T-helper 2 cell treated with Interferon-gamma antibody and Interleukin-4, amounts not matched to agents 100 ng/mL and 5 ng/mL, for 36 hours (primary cell): ENCODE results near the gene PRLR. TPM values are rescaled to one million over a fixed set of nuclear protein-coding genes. Genes with fewer than 3 reads are reported as not detected.
"Not testable (repeated sequence)": the region's sequence is repeated elsewhere in the genome, so short reads cannot be mapped to it uniquely, and the experiment has no call there.

Experiments
- intact Hi-C: fragments of 100-400 bp; cut with micrococcal nuclease; formaldehyde crosslinking; loops from one replicate; pipeline ENCODE4 v1.15.1; 2023
- total RNA-seq: library from RNA; stranded (reverse); gene quantifications from 2 replicates; pipeline ENCODE4 v1.2.3, GENCODE V29; 2022

The PRLR gene
- total RNA-seq, 1 donor from 2014 or later = not detected

DNA sequence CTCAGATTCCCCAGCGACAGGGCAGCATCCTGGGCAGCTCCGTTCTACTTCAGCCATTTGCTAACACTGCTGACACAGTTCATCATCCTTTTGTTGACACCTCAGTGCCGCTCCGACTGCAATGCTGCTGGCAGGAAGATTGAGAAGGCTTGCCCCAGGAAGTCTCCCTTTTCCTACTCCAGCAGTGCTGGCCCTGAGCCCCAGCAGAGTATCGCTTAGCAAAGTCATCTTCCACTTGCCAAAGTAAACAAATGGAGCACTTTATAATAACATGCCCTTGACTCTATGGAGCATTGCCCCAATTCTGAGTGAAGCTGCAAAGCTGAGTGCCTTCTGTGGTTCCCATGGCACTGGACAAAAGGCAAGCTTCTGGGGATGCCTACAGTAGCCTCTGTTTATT, 32.2 kb downstream of the PRLR start:
- intact Hi-C loops = no loop called here

DNA sequence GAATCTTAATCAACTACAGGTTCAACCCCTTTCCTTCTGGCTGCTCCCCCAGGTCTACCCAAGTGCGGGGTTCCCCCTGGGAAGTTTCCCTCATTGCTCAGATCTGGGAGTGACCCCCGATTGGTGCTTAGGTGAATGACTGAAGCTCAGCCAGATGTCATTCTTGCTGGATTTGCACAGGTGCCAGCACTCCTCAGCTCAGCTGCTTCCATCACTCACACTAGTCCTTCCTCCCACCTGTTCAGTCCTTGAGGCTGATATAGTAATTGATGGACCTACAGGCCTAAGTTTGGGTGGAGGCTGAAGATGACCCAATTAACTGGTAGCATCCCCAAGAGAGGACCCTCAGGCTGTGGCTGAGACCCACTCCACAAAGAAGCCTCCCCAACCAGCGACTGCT, 32.9 kb downstream of the PRLR start:
- intact Hi-C loops = no loop called here

DNA sequence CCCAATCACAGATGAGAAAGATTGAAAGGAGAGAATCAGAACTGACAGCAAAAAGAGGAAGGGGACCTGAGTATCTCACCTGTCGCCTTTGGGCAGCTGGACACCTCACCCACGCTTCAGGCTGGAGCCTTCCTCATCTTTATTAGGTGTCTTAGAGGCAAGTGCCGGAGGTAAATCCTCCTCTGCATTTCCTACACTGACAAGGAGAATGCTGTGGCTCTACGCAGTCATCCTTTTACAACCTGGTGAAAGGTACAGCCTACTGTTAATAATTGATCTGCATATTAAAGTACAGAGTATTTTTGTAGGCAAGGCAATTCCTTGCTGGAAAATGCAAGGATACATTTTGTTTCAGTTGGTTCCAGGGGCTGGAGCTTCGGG, 34.8 kb downstream of the PRLR start:
- intact Hi-C loops = no loop called here

DNA sequence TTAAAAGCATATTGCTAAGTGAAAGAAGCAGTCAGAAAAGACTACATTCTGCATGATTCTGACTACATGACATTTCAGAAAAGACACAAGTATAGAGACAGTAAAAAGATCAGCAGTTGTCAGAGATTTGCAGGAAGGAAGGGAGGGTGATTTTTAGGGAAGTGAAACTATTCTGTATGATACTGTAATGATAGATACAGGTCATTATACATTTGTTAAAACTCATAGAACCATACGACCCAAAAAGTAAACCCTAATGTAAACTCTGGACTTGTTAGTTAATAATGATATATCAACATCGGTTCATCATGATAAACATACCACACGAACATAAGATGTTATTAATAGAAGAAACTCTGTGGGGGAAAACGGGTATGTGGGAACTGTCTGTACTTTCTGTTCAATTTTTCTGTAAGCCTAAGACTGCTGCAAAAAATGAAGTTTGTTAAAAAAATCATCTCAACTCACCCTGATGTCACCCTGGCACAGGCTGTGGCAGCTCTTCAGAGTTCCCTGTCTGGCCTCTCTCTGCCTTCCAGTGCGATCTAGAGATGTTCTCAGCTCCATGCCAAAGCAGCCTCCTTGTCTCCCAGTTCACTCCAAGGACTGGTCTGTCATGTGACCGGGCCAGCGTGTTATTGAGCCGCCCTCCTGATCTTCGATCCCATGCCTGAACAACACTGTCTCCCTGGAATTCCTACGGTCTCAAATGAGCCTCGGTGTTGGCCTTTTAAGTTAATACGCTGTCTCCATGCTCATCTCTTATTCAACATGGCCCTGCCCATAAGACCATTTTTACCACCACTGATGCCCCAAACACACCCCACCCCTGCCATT, 35.4 kb downstream of the PRLR start:
- intact Hi-C loops = no loop called here

DNA sequence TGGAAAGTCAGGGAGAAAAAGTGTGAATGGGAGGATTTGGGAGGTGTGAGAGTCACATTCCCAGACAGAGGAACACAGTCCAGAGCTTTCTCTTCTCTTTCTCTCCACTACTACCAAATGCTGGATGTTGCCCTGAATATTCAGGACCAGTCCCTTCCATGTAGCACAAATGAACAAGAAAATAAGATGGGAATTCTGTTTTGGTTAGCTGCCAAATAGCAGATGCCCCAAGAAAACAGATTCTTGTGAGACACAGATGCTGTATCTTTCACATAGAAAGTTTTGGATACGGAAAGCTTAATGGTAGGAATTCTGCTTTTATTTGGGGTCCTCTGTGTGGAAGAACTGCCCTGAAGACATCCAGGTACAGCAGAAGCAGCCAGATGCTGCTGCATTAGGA, 37.8 kb downstream of the PRLR start:
- intact Hi-C loops = no loop called here

DNA sequence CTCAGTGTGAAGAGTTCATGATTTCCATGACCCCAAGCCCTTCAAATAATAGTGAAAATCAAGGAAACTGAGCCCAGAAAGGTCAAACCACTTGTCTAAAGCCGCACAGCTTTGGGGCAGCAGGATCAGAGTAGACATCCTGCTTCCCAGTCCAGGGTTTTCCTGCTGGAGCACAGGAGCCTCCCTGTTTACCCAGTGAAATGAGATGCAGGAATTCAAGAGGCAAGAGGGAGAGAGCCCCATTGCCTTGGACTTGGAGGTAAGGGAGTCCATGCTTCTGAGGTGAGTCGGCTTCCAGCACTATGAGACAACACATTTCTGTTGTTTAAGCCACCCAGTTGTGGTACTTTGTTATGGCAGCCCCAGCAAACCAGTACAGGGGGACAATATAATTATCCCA, 40.5 kb downstream of the PRLR start:
- intact Hi-C loops = not testable (repeated sequence)

DNA sequence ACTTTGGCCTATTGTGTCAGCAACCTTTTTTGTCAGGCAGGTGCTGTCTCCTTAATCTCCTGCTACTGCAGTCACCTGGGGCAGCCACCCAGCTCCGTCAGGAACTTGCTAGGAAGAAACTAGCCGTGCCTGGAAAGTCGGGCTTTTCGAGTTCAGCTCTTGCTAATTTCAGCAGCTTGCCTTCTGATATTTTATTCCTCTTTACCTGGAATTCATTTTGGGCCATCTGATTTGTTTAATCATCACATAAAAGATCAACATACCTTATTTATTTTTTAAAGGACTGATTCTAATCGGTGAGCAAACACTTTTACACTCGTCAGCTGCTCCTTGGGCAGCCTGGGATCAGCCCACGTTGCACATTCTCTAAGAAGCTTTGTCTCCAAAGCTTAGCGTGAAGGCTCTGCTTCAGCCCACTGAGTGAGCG, 42.2 kb downstream of the PRLR start:
- intact Hi-C loops = no loop called here

DNA sequence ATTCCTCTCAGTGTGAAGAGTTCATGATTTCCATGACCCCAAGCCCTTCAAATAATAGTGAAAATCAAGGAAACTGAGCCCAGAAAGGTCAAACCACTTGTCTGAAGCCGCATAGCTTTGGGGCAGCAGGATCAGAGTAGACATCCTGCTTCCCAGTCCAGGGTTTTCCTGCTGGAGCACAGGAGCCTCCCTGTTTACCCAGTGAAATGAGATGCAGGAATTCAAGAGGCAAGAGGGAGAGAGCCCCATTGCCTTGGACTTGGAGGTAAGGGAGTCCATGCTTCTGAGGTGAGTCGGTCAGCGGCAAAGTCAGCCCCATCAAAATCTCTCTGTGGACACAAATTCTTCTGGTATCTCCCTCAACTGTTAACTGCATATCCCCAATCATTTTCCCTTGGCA, 42.7 kb downstream of the PRLR start:
- intact Hi-C loops = not testable (repeated sequence)

DNA sequence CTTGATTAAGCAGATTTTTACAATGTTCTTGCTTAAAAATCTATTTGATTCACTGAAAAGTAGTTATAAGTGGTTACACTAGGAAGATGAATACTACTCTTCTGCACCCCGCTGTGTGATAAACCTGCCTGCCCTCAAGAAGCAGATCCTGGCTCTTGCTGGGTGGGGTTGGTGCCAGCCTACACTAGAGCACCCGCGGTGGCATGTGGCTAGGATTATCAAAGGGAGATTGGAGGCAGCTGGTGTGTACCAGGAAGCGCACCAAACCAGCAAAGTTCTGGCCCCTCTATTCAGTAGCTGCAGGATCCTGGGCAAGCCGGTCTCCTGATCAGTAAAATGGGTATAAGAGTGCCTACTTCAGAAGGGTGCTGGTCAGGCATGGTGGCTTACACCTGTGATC, 43.5 kb downstream of the PRLR start:
- intact Hi-C loops = no loop called here

DNA sequence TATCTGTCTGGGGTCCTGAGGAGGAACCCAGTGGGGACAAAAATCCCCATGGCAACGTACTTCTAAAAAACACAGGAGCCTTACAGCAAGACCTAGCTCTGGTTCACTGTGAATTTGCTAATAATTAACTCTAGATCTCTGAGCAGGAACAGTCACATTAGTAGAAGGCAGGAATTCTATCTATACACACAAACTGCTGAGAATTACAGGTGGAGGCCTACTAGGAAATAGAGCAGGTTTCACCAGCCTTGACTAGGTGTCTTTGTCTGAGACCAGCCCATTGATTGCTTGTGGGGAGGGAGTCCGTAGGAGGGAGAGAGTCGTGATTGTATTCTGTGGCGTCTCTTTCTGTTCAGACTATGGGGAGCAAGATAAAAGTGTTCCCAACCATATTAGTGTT, 44.8 kb downstream of the PRLR start:
- intact Hi-C loops = no loop called here

DNA sequence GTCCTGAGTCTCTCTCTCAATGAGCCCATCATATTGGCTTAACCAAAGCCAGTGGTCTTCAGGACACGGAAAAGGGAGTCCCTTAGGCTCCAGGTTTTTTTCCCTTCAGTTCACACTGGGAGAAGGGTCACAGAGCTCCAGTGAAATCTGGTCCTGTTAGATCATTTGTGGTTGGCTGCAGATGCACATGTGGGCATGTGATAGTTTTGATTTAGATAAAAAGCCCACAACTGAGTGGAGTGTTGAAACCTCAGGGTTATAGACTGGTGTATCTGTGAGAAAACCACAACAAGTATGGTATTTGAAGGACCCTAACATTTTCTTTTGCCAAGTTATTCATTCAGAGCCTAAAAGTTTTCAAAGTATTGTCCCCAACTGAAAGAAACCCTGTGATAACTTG, 46.7 kb downstream of the PRLR start:
- intact Hi-C loops = loop anchor here (1.0 kb wide), 1 partner anchor 94 kb away; no protein-coding TSS in a partner anchor

DNA sequence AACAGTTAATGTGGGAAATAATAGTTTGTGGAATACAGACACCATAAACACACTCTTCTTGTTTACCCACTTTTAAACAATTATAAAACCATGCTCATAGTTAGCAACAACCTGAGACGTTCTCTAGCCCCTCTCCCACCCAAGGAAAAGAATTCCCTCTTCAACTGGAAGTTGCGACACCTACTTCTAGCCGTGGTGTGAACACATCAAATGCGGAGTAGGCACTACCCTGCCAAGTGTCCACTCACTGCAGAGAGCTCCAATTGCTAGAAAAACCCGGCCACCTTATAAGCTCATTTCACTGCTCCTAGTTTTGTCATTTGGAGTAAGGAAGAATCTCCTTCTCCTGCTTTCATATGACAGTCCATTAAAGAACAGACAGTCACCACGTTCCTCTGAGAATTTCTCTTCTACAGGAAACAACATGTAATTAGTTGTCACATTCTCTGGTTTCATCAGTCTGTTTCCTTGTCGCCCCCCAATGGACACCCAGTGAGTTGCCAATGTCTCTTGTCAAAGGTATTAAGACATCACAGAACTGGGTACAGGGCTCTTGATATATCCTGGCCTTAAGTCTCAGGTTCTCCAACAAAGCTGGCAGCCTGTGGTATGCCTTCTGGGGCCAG, 47.3 kb downstream of the PRLR start:
- intact Hi-C loops = loop anchor here (1.0 kb wide), 1 partner anchor 94 kb away; no protein-coding TSS in a partner anchor

DNA sequence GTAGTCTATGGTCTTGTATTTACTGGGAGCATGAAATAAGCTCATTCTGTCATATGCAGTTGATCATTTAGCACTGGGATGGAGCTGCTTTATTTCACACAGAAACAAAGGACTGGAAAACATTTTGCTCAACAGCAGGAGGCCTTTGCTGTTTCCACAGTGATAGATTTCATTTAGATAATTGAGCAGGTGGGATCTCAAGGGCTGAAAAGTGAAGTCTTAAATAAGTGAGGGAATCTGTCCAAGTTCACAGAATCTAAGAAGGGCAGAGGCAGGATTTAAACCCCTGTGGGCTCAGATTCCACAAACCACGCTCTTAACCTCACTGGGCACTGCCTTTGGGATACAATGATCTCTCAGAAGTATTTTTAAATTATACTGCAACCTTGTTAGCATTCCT, 47.8 kb downstream of the PRLR start:
- intact Hi-C loops = no loop called here

DNA sequence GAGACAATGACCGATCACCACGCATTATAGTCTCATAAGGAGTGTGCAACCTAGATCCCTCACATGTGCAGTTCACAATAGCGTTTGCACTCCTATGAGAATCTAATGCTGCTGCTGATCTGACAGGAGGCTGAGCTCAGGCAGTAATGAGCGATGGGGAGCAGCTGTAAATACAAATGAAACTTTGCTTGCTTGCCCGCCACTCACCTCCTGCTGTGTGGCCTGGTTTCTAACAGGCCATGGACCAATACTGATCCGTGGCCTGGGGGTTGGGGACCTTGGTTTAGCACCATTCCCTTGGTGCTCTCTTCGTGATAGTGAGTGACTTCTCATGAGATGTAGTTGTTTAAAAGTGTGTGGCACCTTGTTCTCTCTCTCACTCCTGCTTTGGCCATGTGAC, 50.2 kb downstream of the PRLR start:
- intact Hi-C loops = no loop called here

DNA sequence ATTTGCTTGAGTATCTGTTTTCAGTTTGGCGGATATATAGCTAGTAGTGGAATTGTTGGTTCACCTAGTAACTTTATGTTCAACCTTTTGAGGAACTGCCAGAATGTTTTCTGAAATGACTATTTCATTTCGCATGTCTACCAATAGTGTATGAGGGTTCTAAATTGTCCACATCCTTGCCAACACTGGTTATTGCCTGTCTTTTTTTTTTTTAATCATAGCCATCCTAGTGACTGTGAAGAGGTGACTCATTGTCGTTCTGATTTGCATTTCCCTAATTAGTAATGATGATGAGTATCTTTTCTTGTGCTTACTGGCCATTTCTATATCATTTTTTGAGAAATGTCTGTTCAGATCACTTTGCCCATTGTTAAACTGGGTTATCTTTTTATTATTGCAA, 52.5 kb downstream of the PRLR start:
- intact Hi-C loops = no loop called here

DNA sequence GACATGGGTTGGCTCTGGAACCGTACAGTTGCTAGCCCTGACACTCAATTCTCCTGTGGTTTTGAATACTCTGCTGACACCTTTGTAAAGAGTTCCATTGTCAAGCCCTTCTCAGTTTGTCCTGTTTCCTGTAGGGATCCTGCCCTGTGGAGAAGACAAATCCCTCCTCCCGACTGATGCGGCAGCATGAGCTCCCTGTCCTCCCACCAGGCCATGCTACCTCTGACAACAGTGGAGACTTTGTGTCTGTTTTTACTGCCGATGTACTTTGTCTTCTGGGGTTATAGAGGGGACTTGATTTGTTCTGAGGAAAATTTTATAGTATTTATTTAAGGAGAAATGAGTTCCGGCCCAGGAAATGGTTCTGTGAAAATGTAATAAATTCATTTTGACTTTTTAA, 57.8 kb downstream of the PRLR start:
- intact Hi-C loops = no loop called here

DNA sequence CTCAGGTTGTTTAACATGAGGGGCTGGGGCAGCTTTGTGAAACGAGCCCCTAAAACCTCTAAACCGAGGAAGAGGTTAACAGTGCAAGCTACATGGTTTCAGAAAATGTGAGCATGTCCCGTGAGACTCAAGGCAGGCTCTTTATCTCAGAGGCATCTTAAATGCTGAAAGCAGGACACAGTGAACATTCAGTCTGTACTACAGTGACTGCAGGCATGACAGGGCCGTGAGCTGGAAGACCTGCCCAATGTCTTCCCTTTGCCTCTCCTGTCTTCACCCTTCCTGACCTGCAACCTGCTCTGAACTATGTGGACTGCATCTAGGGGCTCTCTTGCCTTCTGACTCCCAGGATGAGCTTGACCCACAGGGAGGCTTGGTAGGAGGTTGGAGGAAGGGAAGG, 58.3 kb downstream of the PRLR start:
- intact Hi-C loops = no loop called here

DNA sequence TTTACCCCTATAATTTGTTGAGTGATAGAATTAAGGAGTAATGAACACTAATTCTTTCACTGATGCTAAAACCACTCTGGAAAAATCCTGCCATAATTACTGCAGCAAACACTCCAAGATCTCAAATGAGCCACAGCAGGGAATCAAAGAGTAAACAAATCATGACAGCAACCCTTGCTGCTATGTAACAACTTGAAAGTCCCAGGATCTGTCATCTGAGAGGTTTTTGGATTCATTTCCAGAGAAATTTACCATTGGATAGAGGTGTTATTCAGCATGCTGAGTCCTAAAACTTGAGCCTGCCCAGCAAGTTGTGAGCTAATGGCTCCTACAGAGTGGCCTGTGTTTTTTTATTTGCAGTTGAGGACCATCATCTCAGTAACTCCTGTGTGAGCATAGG, 59.2 kb downstream of the PRLR start:
- intact Hi-C loops = no loop called here

DNA sequence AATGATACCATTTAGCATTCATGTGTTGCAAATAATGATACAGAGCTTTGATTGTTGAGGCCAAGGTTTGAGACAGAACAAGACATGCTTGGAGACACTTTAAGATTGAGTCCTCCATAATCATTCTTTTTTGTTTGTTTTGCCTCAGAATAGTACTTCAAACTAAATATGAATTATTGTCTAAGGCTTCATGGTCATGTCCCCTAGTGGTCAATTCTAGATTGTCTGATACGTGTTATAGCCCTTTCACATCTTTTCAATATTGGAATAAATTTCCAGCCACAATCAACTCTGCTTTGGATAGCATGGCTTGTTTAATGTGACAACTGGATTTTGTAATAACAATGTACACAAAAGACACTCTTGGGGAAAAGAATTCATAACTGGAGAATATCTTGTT, 64.2 kb downstream of the PRLR start:
- intact Hi-C loops = no loop called here

DNA sequence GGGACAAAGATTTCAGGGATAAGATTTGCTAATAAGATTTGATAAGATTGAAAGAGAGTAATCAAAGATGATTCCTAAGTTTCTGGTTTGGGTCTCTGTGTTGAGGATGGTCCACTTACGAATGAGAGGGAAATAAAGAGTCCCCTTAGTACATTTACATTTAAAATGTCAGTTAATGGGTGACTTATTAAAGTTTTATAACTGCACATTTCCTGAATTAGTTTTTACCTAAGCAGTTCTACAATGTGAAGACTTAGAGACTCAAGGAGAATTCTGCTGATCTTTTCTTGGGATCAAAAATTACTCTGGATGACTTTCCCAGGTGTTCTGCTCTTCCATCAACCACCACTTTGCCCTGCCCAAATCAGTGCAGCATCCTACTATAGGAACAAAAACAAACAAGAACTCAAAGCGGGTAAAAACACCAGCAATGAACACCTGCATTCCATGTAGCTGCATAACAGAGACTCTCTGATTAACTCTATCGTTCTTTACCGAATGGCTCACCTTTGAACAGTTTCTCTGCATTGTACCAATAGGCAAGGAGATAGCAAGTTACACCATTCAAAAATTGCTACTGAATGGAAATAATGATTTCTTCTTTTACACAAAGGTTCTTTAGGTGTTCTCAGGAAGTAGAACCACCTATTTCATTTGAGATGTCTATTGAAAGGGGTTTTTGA, 65.3 kb downstream of the PRLR start:
- intact Hi-C loops = no loop called here

DNA sequence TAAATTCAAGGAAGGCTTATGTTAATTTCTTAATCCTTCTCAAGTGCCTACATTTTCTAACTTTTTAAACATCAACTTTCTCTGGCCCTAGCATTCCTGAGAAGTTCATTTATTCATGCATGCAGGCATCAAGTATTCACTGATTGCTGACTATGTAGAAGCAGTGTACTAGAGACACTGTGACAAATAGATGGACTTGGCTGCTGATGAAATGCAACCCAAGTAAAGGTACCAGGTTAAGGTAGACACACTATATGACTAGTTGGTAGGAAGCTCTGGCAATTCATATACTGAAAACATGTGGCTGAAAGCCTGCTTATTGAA, 66.6 kb downstream of the PRLR start:
- intact Hi-C loops = no loop called here

DNA sequence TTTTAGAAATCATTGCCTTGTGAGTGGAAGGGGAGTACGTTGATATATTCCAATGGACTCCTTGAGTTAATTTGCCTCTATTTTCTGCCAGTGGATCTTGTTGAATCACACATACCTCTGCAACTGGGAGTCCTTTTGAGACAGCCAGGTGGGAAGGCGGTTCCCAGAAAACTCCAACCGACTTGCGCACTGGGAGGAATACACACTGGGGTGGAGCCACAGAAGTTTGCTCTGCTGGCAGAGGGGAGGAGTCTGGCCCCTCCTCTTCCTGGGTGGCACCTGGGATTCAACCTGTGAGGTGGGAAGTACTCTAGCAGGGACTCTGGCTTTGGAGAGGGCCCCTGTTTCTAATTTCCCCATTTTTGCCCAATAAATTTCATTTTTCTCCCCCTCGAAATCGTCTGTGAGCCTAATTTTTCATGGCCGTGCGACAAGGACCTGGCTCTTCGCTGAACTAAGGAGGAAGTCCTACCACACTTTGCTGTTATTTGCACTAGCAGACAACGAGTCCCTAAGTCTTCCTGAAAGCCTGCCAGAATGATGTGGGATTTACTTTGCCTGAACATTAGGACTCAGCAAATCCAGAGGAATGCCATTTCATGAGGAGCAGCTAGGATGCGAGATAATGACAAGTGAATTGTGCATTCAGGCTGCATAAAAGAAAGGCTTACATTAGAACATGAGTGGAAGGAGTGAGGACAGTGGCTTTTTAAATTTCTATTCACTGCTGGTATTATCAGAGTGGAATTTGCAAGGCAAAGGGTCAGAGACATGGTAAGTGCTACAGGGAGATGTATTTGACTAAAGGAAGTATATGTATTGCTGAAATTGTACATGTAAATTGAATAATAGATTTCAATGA, 67.2 kb downstream of the PRLR start:
- intact Hi-C loops = no loop called here
